GM21723 (cell line): ENCODE data around the gene EVA1C.
"Not testable (repeated sequence)": the region's sequence is repeated elsewhere in the genome, so short reads cannot be mapped to it uniquely, and the experiment has no call there.

Experiments
- ATAC-seq: cut with Tn5 transposase; IDR thresholded peaks from one replicate; pipeline ENCODE4 v1.9.1; 2021; ENCODE audit warnings: mild to moderate bottlenecking, moderate library complexity; ENCODE audit not compliant: unreplicated experiment

EVA1C gene

GRCh38 chr21:32549886-32550285 lies 137.4 kb downstream of the EVA1C start:
- no peak for ATAC-seq

GRCh38 chr21:32554832-32555638 lies 142.5 kb downstream of the EVA1C start:
- no peak for ATAC-seq

DNA sequence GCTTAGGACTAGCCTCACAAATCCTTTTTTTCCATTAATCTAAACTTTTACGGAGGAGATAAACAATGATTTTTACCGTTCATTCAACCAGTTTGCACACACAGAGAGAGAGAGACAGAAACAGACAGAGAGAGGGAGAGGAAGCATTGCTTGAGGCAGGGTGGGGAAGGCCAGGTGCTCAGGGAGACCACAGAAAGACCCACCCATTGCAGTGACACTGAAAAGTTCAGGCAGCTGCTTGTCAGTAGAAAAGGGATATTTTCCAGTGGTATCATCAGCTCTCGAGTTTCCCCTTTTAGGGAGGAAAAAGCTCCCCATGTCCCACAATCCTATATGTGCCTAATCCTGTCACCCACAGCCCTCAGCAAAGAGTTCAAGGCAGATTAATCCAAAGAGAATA lies 145.6 kb downstream of the EVA1C start:
- no peak for ATAC-seq

DNA sequence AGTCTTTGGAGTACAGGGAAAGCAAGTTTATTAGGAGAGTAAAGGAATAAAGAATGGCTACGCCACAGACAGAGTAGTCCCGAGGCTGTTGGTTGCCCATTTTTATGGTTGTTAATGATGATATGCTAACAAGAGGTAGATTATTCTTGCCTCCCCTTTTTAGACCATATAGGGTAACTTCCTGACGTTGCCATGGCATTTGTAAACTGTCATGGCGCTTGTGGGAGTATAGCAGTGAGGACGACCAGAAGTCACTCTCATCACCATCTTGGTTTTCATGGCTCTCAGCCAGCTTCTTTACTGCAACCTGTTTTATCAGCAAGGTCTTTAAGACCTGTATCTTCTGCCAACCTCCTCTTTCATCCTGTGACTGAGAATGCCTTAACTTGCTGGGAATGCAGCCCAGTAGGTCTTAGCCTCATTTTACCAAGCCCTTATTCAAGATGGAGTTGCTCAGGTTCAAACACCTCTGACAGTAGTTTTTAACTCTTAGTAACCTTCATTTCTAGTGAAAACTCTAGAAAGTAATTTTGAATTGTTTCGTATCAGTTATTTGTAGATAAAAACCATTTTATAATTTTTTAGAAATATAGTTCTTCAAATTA lies 146.6 kb downstream of the EVA1C start:
- ATAC-seq = no peak

GRCh38 chr21:32560896-32561295 lies 148.4 kb downstream of the EVA1C start:
- no peak for ATAC-seq

GRCh38 chr21:32561476-32561875 lies 149.0 kb downstream of the EVA1C start:
- ATAC-seq = not testable (repeated sequence)

- no peak for ATAC-seq
These were observed 149.9 kb downstream of the EVA1C start for GRCh38 chr21:32562426-32562825.

- ATAC-seq = no peak
These were observed 150.4 kb downstream of the EVA1C start for GRCh38 chr21:32562915-32563314.
